ENCODE results near the gene HOMER2. TPM values are rescaled to one million over a fixed set of nuclear protein-coding genes. Genes with fewer than 3 reads are reported as not detected.

HOMER2 gene
- total RNA-seq, 1 experiment from 2014 or later: 49.4 TPM

DNA sequence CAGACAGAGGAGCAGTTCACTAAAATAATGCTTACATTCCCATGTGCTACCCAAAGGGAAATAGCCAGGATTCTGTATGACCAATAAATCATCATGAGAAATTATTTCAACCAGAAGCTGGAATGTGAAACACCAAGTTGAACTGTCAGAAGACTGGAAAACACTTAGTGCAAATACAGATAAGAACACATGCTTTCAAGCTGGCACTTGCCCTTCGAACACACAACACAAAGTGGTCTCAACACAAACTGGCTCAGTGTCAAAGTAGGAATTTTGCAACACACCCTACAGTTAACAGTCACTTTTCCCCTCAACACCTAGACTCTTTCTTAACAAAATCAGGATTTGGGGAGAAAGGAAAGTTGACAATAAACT lies 148.0 kb downstream of the HOMER2 start:
- DNase-seq: no peak
- intact Hi-C loops (cut with micrococcal nuclease; ENCODE audit: unreplicated experiment): no loop called here
- Mint-ChIP-seq H3K36me3 (ENCODE audit: insufficient read depth, unreplicated experiment) (peaks cover 6% of the 10 kb centered on the region), H3K4me1 (ENCODE audit: low read depth, unreplicated experiment) (peaks cover 13% of the 10 kb centered on the region), H3K27me3 (ENCODE audit: unreplicated experiment) (peaks cover 47% of the 10 kb centered on the region), H3K27ac (ENCODE audit: unreplicated experiment) (no peak overlapping the region), H3K9me3 (ENCODE audit: low read depth, unreplicated experiment) (no peaks in the 10 kb centered on the region), H3K4me3 (ENCODE audit: low read depth, unreplicated experiment) (no peak overlapping the region)
- CTCF ChIA-PET: interaction anchor here (0.5 kb wide), 1 partner anchor 109 kb away, joined by 3 read pairs; no protein-coding TSS in a partner anchor
- TF ChIP-seq, protein P1, sequence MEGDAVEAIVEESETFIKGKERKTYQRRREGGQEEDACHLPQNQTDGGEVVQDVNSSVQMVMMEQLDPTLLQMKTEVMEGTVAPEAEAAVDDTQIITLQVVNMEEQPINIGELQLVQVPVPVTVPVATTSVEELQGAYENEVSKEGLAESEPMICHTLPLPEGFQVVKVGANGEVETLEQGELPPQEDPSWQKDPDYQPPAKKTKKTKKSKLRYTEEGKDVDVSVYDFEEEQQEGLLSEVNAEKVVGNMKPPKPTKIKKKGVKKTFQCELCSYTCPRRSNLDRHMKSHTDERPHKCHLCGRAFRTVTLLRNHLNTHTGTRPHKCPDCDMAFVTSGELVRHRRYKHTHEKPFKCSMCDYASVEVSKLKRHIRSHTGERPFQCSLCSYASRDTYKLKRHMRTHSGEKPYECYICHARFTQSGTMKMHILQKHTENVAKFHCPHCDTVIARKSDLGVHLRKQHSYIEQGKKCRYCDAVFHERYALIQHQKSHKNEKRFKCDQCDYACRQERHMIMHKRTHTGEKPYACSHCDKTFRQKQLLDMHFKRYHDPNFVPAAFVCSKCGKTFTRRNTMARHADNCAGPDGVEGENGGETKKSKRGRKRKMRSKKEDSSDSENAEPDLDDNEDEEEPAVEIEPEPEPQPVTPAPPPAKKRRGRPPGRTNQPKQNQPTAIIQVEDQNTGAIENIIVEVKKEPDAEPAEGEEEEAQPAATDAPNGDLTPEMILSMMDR (IDR thresholded peaks at IDR 0.05; ENCODE audit: unreplicated experiment): no peak
- BruUV-seq (replicated peaks): no TSS peak

GRCh38 chr15:82803793-82804574 lies 148.5 kb downstream of the HOMER2 start:
- H3K27me3 Mint-ChIP-seq (ENCODE audit: unreplicated experiment): peaks cover 53% of the 10 kb centered on the region
- peaks cover 15% of the 10 kb centered on the region for H3K4me1 Mint-ChIP-seq (ENCODE audit: low read depth, unreplicated experiment)
- H3K4me3 Mint-ChIP-seq (ENCODE audit: low read depth, unreplicated experiment): no peak overlapping the region
- H3K36me3 Mint-ChIP-seq (ENCODE audit: insufficient read depth, unreplicated experiment): peaks cover under 1% of the 10 kb centered on the region
- BruUV-seq (replicated peaks): no TSS peak
- CTCF ChIA-PET: interaction anchor here (0.5 kb wide), 1 partner anchor 109 kb away, joined by 3 read pairs; no protein-coding TSS in a partner anchor
- intact Hi-C loops (cut with micrococcal nuclease; ENCODE audit: unreplicated experiment): no loop called here
- no peak for DNase-seq
- no peaks in the 10 kb centered on the region for H3K9me3 Mint-ChIP-seq (ENCODE audit: low read depth, unreplicated experiment)
- TF ChIP-seq, protein P1 (IDR thresholded peaks at IDR 0.05; ENCODE audit: unreplicated experiment): no peak
- H3K27ac Mint-ChIP-seq (ENCODE audit: unreplicated experiment): no peak overlapping the region

DNA sequence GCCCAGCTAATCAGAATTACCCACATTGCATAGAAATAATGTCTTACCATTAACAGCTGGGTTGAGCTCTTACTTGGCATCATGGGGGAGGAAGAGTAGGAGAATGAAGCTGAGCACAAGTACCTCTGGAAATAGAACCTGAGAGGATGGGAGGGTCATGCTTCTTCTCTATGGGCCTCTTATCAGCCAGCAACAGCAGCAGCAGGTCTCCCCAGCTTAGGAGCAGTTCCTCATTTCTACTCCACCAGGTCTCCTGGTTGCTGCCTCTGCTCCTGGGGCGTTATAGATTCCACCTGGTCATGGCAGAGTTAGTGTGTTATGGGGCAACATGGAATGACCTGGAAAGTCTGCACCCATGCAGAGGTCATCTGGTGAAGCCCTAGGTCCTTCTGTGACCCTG lies 150.0 kb downstream of the HOMER2 start:
- TF ChIP-seq, protein P1 (IDR thresholded peaks at IDR 0.05; ENCODE audit: unreplicated experiment): no peak
- H3K9me3 Mint-ChIP-seq (ENCODE audit: low read depth, unreplicated experiment): no peaks in the 10 kb centered on the region
- no peaks in the 10 kb centered on the region for H3K36me3 Mint-ChIP-seq (ENCODE audit: insufficient read depth, unreplicated experiment)
- DNase-seq: no peak
- BruUV-seq (replicated peaks): no TSS peak
- intact Hi-C loops (cut with micrococcal nuclease; ENCODE audit: unreplicated experiment): no loop called here
- CTCF ChIA-PET: interaction anchor here (0.6 kb wide), 1 partner anchor 430 kb away, joined by 6 read pairs; no protein-coding TSS in a partner anchor
- H3K4me3 Mint-ChIP-seq (ENCODE audit: low read depth, unreplicated experiment): no peak overlapping the region
- peaks cover 6% of the 10 kb centered on the region for H3K4me1 Mint-ChIP-seq (ENCODE audit: low read depth, unreplicated experiment)
- H3K27ac Mint-ChIP-seq (ENCODE audit: unreplicated experiment): no peak overlapping the region
- peaks cover 57% of the 10 kb centered on the region for H3K27me3 Mint-ChIP-seq (ENCODE audit: unreplicated experiment)

DNA sequence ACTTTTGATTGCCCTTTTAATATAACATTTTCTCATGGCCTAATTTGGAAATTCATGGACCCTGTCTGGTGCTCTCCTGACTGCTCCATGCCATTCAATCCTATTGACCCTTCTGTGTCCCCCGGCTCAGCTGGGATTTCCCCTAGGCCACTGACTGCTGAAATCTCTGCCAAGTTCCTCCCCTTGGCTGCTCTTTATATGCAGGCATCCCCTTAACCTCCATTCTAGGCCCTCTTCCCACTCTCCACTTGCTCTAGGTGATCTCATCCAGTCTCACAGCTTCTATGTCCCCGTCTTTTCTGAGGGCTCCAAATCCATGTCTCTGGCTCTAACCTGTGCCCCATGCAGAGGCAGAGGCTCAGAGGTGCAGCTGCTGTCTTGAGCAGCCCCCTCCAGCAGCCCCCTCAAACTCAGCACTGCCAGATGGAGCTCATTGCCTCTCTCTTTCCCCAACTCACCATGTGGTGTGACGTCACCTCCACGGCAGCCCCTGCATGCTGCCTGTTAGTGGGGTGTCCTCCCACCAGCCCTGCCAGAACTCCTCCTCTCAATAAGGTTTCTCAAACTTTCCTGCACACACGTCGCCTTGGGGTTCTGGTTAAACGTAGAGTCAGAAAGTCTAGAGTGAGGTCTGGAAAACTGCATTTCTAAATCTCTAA lies 153.2 kb downstream of the HOMER2 start:
- no peak for DNase-seq
- H3K27ac Mint-ChIP-seq (ENCODE audit: unreplicated experiment): no peak overlapping the region
- intact Hi-C loops (cut with micrococcal nuclease; ENCODE audit: unreplicated experiment): no loop called here
- BruUV-seq (replicated peaks): no TSS peak
- H3K9me3 Mint-ChIP-seq (ENCODE audit: low read depth, unreplicated experiment): no peaks in the 10 kb centered on the region
- H3K4me1 Mint-ChIP-seq (ENCODE audit: low read depth, unreplicated experiment): peaks cover 6% of the 10 kb centered on the region
- H3K4me3 Mint-ChIP-seq (ENCODE audit: low read depth, unreplicated experiment): no peak overlapping the region
- H3K36me3 Mint-ChIP-seq (ENCODE audit: insufficient read depth, unreplicated experiment): no peaks in the 10 kb centered on the region
- peaks cover 57% of the 10 kb centered on the region for H3K27me3 Mint-ChIP-seq (ENCODE audit: unreplicated experiment)
- CTCF ChIA-PET: no interaction called here
- TF ChIP-seq, protein P1 (IDR thresholded peaks at IDR 0.05; ENCODE audit: unreplicated experiment): no peak

Other genes with a start within 250 kb of the HOMER2 start
- gene AP3B2, start 242.8 kb downstream of the HOMER2 start, total RNA-seq (2022): 13.1 and 24.7 TPM in 2 replicates
- not detected in 2 replicates for gene FSD2, start 146.7 kb downstream of the HOMER2 start, total RNA-seq (2022)
- gene WHAMM, start 143.1 kb downstream of the HOMER2 start, total RNA-seq (2022): 12.1 and 12.5 TPM in 2 replicates
- gene RAMAC, start 33.5 kb upstream of the HOMER2 start, total RNA-seq (2022): 31.5 and 34.5 TPM in 2 replicates
- 34.0 and 40.7 TPM in 2 replicates for gene C15orf40, start 58.9 kb upstream of the HOMER2 start, total RNA-seq (2022)
- gene BTBD1, start 114.5 kb upstream of the HOMER2 start, total RNA-seq (2022): 73.2 and 77.3 TPM in 2 replicates
- gene TM6SF1, start 154.9 kb upstream of the HOMER2 start, total RNA-seq (2022): not detected in 2 replicates

Measured in Calu3 (cell line).